ENCODE measurements around the gene INS. TPM values are rescaled to one million over a fixed set of nuclear protein-coding genes. Genes with fewer than 3 reads are reported as not detected.

The INS gene
- not detected for polyA plus RNA-seq (ENCODE audit: insufficient read depth in 1 of 5, insufficient read length in 5 of 5, low replicate concordance in 1 of 5)
- long read RNA-seq, donor 1, result 0 reads
- long read RNA-seq, donor 2, result 0 reads
- long read RNA-seq, donor 3, result 0 reads
- long read RNA-seq, donor 4, result 0 reads
- long read RNA-seq, donor 5, result 0 reads
- long read RNA-seq, donor 6, result 0 reads
- long read RNA-seq, donor 7, result 0 reads
- long read RNA-seq, donor 8, result 0 reads

- DNase-seq, result no peak
Measured at GRCh38 chr11:2160736-2161259, at the start of gene INS. Gene INS, minus strand, starts transcription at chr11:2161209. Its CDS starts 238 bp downstream, at chr11:2160971.

GRCh38 chr11:2210366-2211112 is 49.5 kb upstream of the INS start:
- no peak for DNase-seq

GRCh38 chr11:2209900-2210321 is 48.9 kb upstream of the INS start:
- no peak for DNase-seq

- no peak for DNase-seq
Measured at GRCh38 chr11:2209370-2209801, 48.4 kb upstream of the INS start.

- no peak for DNase-seq
Measured at GRCh38 chr11:2208691-2209369, 47.8 kb upstream of the INS start.

GRCh38 chr11:2207773-2208621 is 47.0 kb upstream of the INS start:
- DNase-seq, result no peak

- DNase-seq, result no peak
Measured at GRCh38 chr11:2207212-2207611, 46.2 kb upstream of the INS start.

- DNase-seq, result no peak
Measured at GRCh38 chr11:2205981-2206690, 45.1 kb upstream of the INS start.

- no peak for DNase-seq
Measured at GRCh38 chr11:2205214-2205720, 44.3 kb upstream of the INS start.

GRCh38 chr11:2204361-2205213 is 43.6 kb upstream of the INS start:
- no peak for DNase-seq

- no peak for DNase-seq
Measured at GRCh38 chr11:2203440-2204259, 42.6 kb upstream of the INS start.

- DNase-seq, result no peak
Measured at GRCh38 chr11:2202900-2203439, 42.0 kb upstream of the INS start.

GRCh38 chr11:2202071-2202899 is 41.3 kb upstream of the INS start:
- DNase-seq, result peak; percentile 67 to 73

GRCh38 chr11:2201542-2201941 is 40.5 kb upstream of the INS start:
- DNase-seq, result no peak

- DNase-seq, result no peak
Measured at GRCh38 chr11:2200957-2201519, 40.0 kb upstream of the INS start.

- no peak for DNase-seq
Measured at GRCh38 chr11:2200536-2200935, 39.5 kb upstream of the INS start.

Measured in right lung (tissue), 10 donors.